ENCODE measurements around the gene PLXNA3.

- no peak for TF ChIP-seq CTCF (IDR thresholded peaks at IDR 0.05)
- no peak for TF ChIP-seq POLR2A (IDR thresholded peaks at IDR 0.05)
Observed at GRCh38 chrX:154481911-154482601, 24.0 kb downstream of the PLXNA3 start.

All from adrenal gland (tissue), 5 donors.